HepG2 (cell line): ENCODE results near the gene ZNF483. TPM values are rescaled to one million over a fixed set of nuclear protein-coding genes. Genes with fewer than 3 reads are reported as not detected.
A peak's percentile ranks its signal among the peaks of the same experiment; 100 is the strongest.

Experiments
- CAMTA2 ChIP-seq: sonication (generic); formaldehyde crosslinking; IDR thresholded peaks from 2 replicates; pipeline ENCODE4 v1.4.0; 2020; ENCODE audit warnings: mild to moderate bottlenecking, missing genetic modification reagents, borderline replicate concordance
- CREB1 ChIP-seq, 2 experiments: fragments of 450-650 bp in 1 of 2; IDR thresholded peaks; 2 replicates each; pipeline ENCODE4 v1.6.1; 2016 to 2017; ENCODE audit warnings: control low read depth in 1 of 2, mild to moderate bottlenecking in 1 of 2, missing compliant biosample characterization in 1 of 2, missing genetic modification characterization in 1 of 2
- CREM ChIP-seq, 2 experiments: sonication (generic) in 1 of 2; formaldehyde crosslinking in 1 of 2; IDR thresholded peaks; 2 replicates each; pipeline versions ENCODE4 v1.4.0 to v1.6.1; 2016 to 2020; ENCODE audit warnings: antibody characterized with exemption in 1 of 2, mild to moderate bottlenecking in 1 of 2, missing genetic modification reagents in 1 of 2
- DBP ChIP-seq: sonication (generic); formaldehyde crosslinking; IDR thresholded peaks from 2 replicates; pipeline ENCODE4 v1.4.0; 2020; ENCODE audit warnings: missing genetic modification reagents; ENCODE audit errors: not compliant biosample characterization
- ESRRA ChIP-seq: sonication (generic); formaldehyde crosslinking; IDR thresholded peaks from 2 replicates; pipeline ENCODE4 v1.5.1; 2020; ENCODE audit warnings: mild to moderate bottlenecking, low read depth, missing genetic modification reagents
- IRF9 ChIP-seq: sonication (generic); formaldehyde crosslinking; IDR thresholded peaks from 2 replicates; pipeline ENCODE4 v1.8.0; 2022; ENCODE audit warnings: missing genetic modification reagents, mild to moderate bottlenecking, borderline replicate concordance
- MED8 ChIP-seq: sonication (generic); formaldehyde crosslinking; IDR thresholded peaks from 2 replicates; pipeline ENCODE4 v1.8.1; 2023; ENCODE audit warnings: mild to moderate bottlenecking, missing genetic modification reagents; ENCODE audit not compliant: insufficient replicate concordance
- NFE2L1 ChIP-seq: sonication (generic); formaldehyde crosslinking; IDR thresholded peaks from 2 replicates; pipeline ENCODE4 v1.4.0; 2020; ENCODE audit warnings: missing genetic modification reagents, mild to moderate bottlenecking, borderline replicate concordance
- NR2C2 ChIP-seq: sonication (generic); formaldehyde crosslinking; IDR thresholded peaks from 2 replicates; pipeline ENCODE4 v1.4.0; 2020; ENCODE audit warnings: missing genetic modification reagents, mild to moderate bottlenecking, moderate library complexity, borderline replicate concordance
- RARA ChIP-seq: IDR thresholded peaks from 2 replicates; pipeline ENCODE4 v1.6.1; 2016; ENCODE audit warnings: missing genetic modification reagents, missing compliant biosample characterization
- RFX3 ChIP-seq: IDR thresholded peaks from 2 replicates; pipeline ENCODE4 v1.6.1; 2016; ENCODE audit warnings: missing biosample characterization, missing genetic modification reagents
- RORA ChIP-seq: sonication (generic); formaldehyde crosslinking; IDR thresholded peaks from 2 replicates; pipeline ENCODE4 v1.5.0; 2020; ENCODE audit warnings: mild to moderate bottlenecking, missing genetic modification reagents, moderate library complexity
- SAFB2 ChIP-seq: sonication (generic); formaldehyde crosslinking; IDR thresholded peaks from 2 replicates; pipeline ENCODE4 v1.5.1; 2020; ENCODE audit warnings: missing genetic modification reagents, low read depth, mild to moderate bottlenecking, borderline replicate concordance
- STAG1 ChIP-seq: sonication (generic); formaldehyde crosslinking; IDR thresholded peaks from 2 replicates; pipeline ENCODE4 v1.4.0; 2020; ENCODE audit warnings: missing genetic modification reagents
- YEATS2 ChIP-seq: sonication (generic); formaldehyde crosslinking; IDR thresholded peaks from 2 replicates; pipeline ENCODE4 v1.4.0; 2020; ENCODE audit warnings: missing genetic modification reagents, borderline replicate concordance
- ZBTB42 ChIP-seq: sonication (generic); formaldehyde crosslinking; IDR thresholded peaks from 2 replicates; pipeline ENCODE4 v1.5.0; 2020; ENCODE audit warnings: mild to moderate bottlenecking, missing genetic modification reagents
- ZNF33B ChIP-seq: sonication (generic); formaldehyde crosslinking; IDR thresholded peaks from 2 replicates; pipeline ENCODE4 v1.5.1; 2020; ENCODE audit warnings: mild to moderate bottlenecking, missing genetic modification reagents
- ZNF773 ChIP-seq: sonication (generic); formaldehyde crosslinking; IDR thresholded peaks from 2 replicates; pipeline ENCODE4 v1.4.0; 2020; ENCODE audit warnings: missing genetic modification reagents, borderline replicate concordance
- ZSCAN12 ChIP-seq: sonication (generic); formaldehyde crosslinking; IDR thresholded peaks from 2 replicates; pipeline ENCODE4 v1.9.0; 2021; ENCODE audit warnings: mild to moderate bottlenecking, missing genetic modification reagents
- ZSCAN9 ChIP-seq: IDR thresholded peaks from 2 replicates; pipeline ENCODE4 v1.6.1; 2016; ENCODE audit warnings: borderline replicate concordance
- polyA plus RNA-seq, 8 experiments: library from polyadenylated mRNA; depleted of rRNA in 3 of 8; stranded (reverse) in 7 of 8; unstranded in 1 of 8; fragments of >200 nt; fragmentation: Illumina TruSeq in 4 of 8; extraction: Trizol in 4 of 8; gene quantifications; 2 replicates each; pipeline versions ENCODE4 v1.2.1 to v1.2.3, GENCODE V29; 2011 to 2016; ENCODE audit warnings: low read depth in 4 of 8, missing spikeins in 1 of 8, mixed read lengths in 1 of 8; ENCODE audit not compliant: insufficient read depth in 1 of 8
- total RNA-seq, 5 experiments: library from RNA; depleted of rRNA; stranded (reverse); fragments of >200 nt; fragmentation: Illumina TruSeq; extraction: Trizol; gene quantifications; 2 replicates each; pipeline ENCODE4 v1.2.3, GENCODE V29; 2016; ENCODE audit warnings: low read depth in 1 of 5
- TF ChIP-seq, protein P1 (sequence below), 2 experiments: sonication (generic) in 1 of 2; formaldehyde crosslinking in 1 of 2; IDR thresholded peaks; 2 replicates each; pipeline versions ENCODE4 v1.4.0 to v1.6.1; 2016 to 2020; ENCODE audit warnings: borderline replicate concordance in 1 of 2, low read depth in 1 of 2, mild to moderate bottlenecking in 1 of 2, missing genetic modification reagents in 1 of 2

Gene ZNF483
- total and polyA plus RNA-seq, 2 of the 13 experiments (the other 11 are each of a cell fraction or from before 2014, with no cell fraction given): 2.0 to 9.5 TPM

DNA sequence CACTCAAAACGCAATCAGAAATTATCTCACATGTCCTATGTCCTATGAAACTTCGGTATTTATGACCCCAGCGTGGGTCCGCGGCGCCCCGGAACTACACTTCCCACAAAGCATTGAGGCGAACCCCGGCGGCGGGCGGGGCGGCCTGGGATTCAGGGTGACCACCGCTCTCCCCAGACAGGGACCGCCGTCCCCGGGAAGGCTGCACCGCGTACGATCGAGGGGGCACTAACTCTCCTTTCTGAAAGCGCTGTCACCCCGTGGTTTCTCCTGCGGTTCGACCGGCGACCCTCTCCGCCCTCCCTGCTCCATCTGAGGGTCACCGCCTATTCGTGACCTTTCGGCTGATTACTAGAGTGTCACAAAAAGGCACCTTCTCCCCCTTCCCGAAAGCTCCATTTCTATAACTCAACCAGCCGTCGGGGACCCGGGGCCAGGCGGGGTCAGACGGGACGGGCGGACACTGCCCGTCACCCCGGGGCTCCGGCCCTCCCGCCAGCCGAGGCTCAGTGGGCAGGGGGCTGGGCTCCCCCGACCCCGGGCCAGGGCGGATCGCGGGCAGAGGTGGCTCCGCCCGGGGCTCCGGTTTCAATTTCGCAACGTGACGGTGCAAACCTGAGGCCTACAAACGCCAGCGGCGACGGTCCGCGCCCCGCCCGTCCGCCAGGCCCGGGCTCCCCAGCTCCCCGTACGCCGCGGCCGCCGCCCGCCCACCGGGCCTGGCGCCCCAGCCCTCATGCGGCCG, 42.1 kb upstream of the ZNF483 start (continued):
- TF ChIP-seq IRF9: peak; percentile 45; the same call in 1 of the 2 replicates
- TF ChIP-seq CAMTA2 (CRISPR knock-in tag): no peak
- 0 out of 2 replicates have a peak, but pooled peaks have one; percentile 12 for TF ChIP-seq ESRRA
- TF ChIP-seq NFE2L1: no peak
- TF ChIP-seq ZNF33B (CRISPR knock-in tag): no peak; the same call in 1 of the 2 replicates
- no peak for TF ChIP-seq ZSCAN12 (CRISPR knock-in tag)
- TF ChIP-seq ZBTB42: peak; percentile 70; the same call in 1 of the 2 replicates
- no peak for TF ChIP-seq CREB1 (IDR thresholded peaks at IDR 0.05)
- no peak; the same call in 1 of the 2 replicates for TF ChIP-seq CREB1 (CRISPR knock-in tag; IDR thresholded peaks at IDR 0.05)
- TF ChIP-seq ZSCAN9: no peak
- TF ChIP-seq DBP (CRISPR knock-in tag): no peak
- no peak for TF ChIP-seq ZNF773
- peak; percentile 44; the same call in 1 of the 2 replicates for TF ChIP-seq CREM (IDR thresholded peaks at IDR 0.05)
- no peak for TF ChIP-seq CREM (CRISPR knock-in tag; IDR thresholded peaks at IDR 0.05)
- TF ChIP-seq NR2C2 (CRISPR knock-in tag): peak; percentile 93
- no peak for TF ChIP-seq STAG1 (CRISPR knock-in tag)
- TF ChIP-seq RFX3 (CRISPR knock-in tag): no peak
- no peak for TF ChIP-seq MED8 (CRISPR knock-in tag)
- TF ChIP-seq SAFB2 (CRISPR knock-in tag): 0 out of 2 replicates have a peak, but pooled peaks have one; percentile 17
- no peak for TF ChIP-seq YEATS2 (CRISPR knock-in tag)
- TF ChIP-seq, protein P1, sequence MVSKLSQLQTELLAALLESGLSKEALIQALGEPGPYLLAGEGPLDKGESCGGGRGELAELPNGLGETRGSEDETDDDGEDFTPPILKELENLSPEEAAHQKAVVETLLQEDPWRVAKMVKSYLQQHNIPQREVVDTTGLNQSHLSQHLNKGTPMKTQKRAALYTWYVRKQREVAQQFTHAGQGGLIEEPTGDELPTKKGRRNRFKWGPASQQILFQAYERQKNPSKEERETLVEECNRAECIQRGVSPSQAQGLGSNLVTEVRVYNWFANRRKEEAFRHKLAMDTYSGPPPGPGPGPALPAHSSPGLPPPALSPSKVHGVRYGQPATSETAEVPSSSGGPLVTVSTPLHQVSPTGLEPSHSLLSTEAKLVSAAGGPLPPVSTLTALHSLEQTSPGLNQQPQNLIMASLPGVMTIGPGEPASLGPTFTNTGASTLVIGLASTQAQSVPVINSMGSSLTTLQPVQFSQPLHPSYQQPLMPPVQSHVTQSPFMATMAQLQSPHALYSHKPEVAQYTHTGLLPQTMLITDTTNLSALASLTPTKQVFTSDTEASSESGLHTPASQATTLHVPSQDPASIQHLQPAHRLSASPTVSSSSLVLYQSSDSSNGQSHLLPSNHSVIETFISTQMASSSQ (IDR thresholded peaks at IDR 0.05; ENCODE audit: low read depth): no peak
- TF ChIP-seq, protein P1 (CRISPR knock-in tag; IDR thresholded peaks at IDR 0.05; ENCODE audit: borderline replicate concordance): no peak
- TF ChIP-seq RARA (CRISPR knock-in tag): no peak
- no peak for TF ChIP-seq RORA (CRISPR knock-in tag)
